AG20443 (cell line): ENCODE data around the gene ABCG1.

Experiments
- DNase-seq: peaks from one replicate; pipeline ENCODE4 v3.0.0; 2012; ENCODE audit warnings: low spot score, mixed read lengths

Gene ABCG1

DNA sequence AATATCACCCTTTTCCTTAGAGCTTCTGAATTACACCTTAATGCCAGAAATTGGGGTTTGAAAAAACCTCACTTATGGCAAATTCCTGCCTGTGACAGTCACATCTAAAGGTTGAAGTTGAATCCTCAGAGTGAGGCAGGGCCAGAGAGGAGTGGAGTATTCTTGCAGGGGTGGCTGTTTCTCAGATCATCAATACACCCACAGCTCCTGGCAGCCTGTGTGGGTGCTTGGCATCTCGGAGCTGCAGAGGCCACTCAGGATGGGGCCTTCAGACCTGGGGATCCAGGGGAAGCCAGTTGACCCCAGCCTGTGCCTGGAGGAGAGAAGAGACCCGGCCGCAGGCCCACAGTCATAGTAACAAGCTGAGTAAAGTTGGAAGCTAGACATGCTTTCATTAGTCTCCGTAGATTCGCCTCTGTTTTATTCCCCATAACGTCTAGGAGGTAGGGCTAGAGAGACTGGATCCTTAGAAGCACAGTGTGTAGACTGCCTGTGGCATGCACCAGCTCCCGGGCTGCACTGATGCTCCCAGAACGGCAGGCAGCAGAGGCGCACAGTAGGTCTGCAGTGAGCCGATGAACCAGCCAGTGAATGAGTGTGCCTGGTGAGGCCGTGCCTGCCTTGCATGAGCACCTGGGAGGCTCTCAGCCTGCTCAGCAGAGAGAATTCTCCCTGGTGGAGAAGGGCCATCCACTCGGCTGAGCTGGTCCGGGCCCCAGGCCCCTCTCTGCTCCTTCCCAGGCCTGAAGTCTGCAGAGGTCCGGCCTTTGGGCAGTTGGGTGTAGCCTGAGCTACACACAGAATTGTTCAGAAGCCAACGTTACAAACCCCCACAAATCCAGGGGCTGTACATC is 53.4 kb downstream of the ABCG1 start:
- no peak for DNase-seq

- no peak for DNase-seq
These were observed 54.2 kb downstream of the ABCG1 start for GRCh38 chr21:42272984-42273600.

DNA sequence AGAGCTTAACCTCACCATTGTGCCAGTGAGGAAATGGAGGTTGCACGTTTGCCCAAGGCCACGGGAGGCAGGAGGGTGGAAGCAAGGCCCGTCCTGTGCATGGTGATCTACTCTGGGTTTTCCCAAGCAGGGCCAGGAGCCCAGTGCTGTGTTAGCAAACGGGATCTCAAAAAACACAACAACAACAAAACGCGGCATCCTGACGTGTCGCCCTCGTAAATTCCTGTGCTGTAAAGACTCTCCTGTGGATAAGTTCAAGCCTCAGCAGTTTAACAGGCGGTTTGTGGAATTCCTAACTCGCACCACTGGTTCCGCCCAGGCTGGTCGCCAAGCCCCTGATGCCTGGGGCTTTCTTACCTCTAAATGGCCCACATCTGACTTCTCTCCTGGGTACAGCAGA is 57.1 kb downstream of the ABCG1 start:
- no peak for DNase-seq

DNA sequence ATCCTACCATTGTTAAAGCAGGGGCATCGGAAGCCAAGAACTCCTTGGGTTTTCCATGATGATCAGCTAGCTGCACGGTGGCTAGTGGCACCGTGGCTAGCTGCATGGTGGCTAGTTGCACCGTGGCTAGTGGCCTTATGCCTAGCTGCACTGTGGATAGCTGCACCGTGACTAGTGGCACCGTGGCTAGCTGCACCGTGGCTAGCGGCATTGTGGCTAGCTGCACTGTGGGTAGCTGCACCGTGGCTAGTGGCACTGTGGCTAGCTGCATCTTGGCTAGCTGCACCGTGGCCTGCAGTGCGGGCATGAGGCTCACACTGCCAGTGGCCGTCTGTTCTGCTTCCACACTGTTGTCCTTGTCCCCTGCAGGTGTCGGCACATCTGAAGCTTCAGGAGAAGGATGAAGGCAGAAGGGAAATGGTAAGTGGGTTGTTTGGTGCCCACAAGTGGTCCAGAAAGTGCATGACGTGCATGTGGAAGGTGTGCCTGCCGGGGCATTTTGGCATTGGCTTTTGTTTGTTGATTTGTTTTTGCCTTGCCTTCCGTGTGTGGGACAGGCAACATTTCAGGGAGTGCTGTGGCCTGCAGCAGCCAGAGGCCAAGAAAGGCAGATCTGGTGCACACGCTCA is 57.7 kb downstream of the ABCG1 start:
- no peak for DNase-seq

DNA sequence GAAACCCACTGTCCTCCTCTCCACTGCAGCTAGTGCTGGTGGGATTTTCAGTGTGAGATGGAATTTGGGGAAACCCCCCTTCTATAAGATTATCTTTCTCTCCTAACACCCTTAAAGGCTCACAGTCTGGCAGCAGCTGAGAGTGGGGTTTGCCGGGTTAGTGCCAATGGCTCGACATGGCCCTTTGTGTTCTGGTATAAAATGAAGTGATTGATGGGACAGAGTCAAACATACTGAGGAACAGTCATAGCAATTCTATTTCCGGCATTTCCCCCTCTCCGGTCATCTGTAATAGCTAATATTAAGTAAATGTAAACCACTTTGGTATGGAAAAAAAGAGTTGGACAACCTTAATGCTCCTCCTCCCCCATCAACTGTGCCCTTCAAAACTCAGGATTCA is 58.7 kb downstream of the ABCG1 start:
- no peak for DNase-seq

- no peak for DNase-seq
These were observed 59.7 kb downstream of the ABCG1 start for GRCh38 chr21:42278451-42279149.

GRCh38 chr21:42279341-42279871 is 60.5 kb downstream of the ABCG1 start:
- DNase-seq: no peak

- DNase-seq: no peak
These were observed 60.9 kb downstream of the ABCG1 start for GRCh38 chr21:42279888-42280287.

DNA sequence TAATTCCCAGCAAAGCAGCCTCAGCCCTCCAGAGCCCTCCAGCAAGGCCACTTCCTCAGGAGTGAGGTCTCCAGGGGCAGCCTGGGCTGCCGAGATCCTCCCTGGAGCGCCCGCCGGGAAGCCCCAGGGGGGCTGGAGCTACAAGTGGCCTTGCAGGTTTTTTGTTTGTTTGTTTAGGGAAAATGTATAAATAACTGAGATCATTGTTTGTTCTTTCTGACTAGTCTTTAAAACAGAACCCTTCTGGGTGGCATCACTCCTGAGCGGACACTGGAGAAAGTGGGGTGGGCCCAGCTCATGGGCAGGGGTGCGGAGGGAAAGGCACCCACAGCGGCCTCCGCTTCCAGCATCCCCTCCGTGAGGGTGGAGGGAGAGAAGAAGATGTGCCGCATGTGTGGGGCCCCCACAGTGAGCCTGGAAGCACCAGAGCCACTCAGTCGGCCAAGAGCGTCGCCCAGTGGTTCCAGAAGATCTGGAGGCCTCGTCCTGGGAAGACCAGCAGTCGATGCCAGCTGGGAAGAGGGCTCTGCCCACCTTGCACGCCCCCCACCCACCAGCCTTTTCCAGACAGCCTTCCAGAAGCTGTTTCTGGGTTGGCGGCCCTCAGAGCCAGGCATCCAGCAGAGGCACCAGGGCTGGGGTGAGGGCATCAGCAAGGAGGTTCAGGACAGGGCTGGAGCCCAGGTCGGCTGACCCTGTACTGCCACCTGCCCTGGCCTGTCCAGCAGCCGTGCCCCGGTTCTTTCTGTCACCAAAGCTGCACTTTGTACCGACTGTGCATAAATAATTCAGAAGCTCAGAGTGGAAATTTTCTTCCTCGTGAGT is 61.6 kb downstream of the ABCG1 start:
- DNase-seq: no peak

DNA sequence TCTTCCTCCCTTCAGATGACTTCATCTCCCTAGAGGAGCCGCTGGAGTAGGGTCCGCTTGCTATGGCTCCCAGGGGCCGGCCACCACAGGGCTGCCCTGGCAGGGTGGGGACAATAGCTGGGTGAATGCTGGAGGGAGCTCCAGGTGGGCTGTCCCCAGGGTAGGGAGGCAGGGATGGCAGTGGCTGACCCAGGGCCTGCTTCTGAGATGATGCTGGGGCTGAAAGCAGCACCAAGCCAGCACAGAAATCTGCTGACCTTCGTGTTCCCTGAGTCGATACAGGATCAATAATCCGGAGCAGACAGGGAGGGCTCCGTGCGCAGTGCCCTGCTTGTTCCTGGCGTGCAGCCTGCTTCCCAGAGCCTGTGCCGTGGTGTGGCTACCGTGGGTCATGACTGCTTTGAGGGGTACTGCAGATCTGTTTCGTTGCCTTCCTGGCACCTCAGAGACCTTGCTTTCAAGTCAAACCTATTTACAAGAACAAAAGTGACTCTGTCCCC is 62.3 kb downstream of the ABCG1 start:
- no peak for DNase-seq

DNA sequence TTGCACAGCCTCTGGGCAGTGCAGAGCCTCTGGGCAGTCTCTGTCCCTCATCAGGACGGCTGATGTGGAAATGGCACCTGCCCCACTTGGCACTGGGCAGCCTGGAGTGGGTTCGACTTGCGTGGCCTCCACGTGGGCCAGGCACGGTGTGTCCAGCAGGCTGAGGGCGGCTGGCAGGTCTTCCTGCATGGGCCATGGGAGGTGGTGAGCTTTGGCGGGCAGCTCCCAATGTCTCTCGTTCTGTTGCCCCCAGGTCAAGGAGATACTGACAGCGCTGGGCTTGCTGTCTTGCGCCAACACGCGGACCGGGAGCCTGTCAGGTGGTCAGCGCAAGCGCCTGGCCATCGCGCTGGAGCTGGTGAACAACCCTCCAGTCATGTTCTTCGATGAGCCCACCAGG is 63.1 kb downstream of the ABCG1 start:
- no peak for DNase-seq

DNA sequence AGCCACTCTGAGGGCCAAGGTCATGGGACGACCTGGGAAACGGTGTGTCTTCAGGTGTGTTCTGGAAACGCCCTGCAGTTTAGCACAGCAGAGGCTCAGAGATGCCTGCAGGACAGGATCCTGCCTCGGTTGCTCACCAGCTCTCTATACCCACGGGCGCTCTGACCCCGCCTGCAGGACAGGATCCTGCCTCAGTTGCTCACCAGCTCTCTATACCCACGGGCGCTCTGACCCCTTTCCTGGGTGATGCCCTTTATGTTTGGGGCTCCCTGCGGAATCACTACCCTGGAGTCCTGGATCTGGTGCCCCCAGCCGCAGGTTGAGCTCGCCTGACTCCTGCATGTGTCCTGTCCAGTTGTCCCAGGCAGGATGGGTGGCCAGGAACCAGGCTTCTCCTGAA is 63.8 kb downstream of the ABCG1 start:
- DNase-seq: no peak

GRCh38 chr21:42285569-42286245 is 66.8 kb downstream of the ABCG1 start:
- DNase-seq: no peak

- DNase-seq: no peak
These were observed 67.5 kb downstream of the ABCG1 start for GRCh38 chr21:42286416-42286815.

DNA sequence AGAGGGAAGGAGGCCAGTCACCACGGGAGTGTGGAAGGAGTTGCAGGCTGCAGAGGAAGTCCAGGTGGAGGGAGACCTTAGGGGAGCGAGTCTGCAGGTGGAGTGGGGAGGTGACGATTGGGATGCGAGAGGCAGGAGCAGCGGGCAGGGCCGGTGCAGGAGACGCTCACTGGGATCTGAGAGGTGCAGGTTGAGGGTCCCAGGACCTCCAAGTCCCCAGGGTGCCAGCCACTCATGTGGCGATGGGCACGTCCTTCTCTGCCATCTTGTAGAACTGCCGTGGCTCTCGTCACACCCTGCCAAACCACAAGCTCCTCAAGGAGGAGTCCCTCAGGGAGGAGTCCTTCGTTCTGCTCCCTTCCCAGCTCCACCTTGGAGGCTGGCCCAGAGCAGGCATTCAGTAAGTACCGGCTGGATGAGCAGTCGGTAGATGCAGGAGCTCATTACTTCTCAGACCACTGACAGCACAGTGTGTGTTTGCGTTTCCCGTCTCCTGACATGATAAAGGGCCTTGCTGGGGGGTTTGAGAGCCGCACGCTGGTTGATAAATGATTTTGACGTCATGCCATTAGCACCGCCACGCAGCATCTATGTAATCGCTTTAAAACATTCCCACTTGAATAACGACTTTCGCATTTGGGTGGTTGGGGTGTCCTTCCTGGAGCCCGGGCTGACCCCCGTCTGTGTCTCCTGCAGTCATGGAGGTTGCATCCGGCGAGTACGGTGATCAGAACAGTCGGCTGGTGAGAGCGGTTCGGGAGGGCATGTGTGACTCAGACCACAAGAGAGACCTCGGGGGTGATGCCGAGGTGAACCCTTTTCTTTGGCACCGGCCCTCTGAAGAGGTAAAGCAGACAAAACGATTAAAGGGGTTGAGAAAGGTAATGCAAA is 68.5 kb downstream of the ABCG1 start:
- no peak for DNase-seq

DNA sequence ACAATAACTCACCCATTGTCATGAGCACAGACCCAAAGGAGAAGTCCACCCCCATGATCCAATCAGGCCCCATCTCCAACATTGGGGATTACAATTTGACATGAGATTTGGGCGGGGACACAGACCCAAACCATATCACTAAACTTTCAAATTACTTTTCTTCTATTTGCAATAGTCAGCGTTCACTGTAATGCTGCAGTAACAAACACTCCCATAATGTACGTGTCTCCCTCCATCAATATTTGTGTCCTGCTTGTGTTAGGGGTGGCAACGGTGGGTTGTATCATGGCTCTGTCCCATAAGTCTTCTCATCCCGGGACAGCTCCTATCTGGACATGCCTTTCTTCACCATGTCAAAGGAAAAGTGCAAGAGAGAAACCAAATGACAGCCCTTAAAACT is 70.0 kb downstream of the ABCG1 start:
- no peak for DNase-seq

DNA sequence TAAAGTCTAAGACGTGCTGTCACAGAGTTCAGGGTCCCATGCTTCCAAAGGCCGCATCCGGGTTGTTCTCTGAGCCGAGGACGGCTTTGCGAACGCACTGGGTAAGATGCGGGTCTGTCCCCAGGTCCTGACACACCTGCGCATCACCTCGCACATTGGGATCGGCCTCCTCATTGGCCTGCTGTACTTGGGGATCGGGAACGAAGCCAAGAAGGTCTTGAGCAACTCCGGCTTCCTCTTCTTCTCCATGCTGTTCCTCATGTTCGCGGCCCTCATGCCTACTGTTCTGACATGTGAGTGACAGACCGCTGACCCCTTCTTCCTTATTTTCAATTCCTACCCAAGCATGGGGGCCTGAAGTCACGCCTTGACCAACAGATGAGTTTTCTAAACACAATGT is 71.0 kb downstream of the ABCG1 start:
- DNase-seq: no peak

- no peak for DNase-seq
These were observed 71.6 kb downstream of the ABCG1 start for GRCh38 chr21:42290505-42290904.

GRCh38 chr21:42291003-42291750 is 72.2 kb downstream of the ABCG1 start:
- no peak for DNase-seq
